ENCODE data around the gene MDM2.
"Not testable (repeated sequence)": the region's sequence is repeated elsewhere in the genome, so short reads cannot be mapped to it uniquely, and the experiment has no call there.

Gene MDM2

GRCh38 chr12:68819481-68819880 is 11.5 kb downstream of the MDM2 start:
- H3K4me3 ChIP-seq (ENCODE audit: low read length): not testable (repeated sequence)

DNA sequence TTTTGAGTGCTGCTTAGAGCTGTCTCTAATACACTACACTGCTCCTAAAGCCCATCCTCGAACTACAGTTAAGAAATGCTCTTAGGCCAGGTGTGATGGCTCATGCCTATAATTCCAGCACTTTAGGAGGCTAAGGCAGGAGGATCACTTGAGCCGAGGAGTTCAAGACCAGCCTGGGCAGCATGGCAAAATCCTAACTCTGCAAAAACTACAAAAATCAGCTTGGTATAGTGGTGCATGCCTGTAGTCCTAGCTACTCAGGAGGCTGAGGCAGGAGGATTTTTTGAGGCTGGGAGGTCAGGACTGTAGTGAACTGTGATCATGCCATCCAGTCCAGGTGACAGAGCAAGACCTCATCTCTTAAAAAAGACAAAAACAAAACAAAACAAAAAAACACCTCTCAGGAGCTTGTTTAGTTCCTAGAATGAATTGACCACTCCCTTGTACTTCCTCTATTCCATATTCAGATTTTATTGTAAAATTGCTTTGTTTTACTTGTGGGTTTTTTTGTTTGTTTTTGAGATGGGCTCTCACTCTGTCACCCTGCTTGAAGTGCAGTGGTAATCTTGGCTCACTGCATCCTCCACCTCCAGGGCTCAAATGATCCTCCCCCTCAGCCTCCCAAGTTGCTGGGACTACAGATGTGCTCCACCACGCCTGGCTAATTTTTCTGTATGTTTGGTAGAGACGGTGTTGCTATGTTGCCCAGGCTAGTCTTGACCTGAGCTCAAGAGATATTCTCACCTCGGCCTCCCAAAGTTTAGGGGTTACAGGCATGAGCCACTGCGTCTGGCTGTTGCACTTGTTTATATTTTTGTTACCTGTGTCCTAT is 13.6 kb downstream of the MDM2 start:
- H3K4me3 ChIP-seq (ENCODE audit: low read length): no peak overlapping the region
- no peak for DNase-seq (ENCODE audit: low read depth, low spot score)

More at GRCh38 chr12:68819481-68819880, 11.5 kb downstream of the MDM2 start:
- DNase-seq (ENCODE audit: low read depth, low spot score): not testable (repeated sequence)

- DNase-seq (ENCODE audit: low read depth, low spot score): no peak
Observed at GRCh38 chr12:68823696-68824095, 15.7 kb downstream of the MDM2 start.

GRCh38 chr12:68824131-68824530 is 16.2 kb downstream of the MDM2 start:
- no peak for DNase-seq (ENCODE audit: low read depth, low spot score)
- no peak overlapping the region for H3K4me3 ChIP-seq (ENCODE audit: low read length)

More at GRCh38 chr12:68823696-68824095, 15.7 kb downstream of the MDM2 start:
- H3K4me3 ChIP-seq (ENCODE audit: low read length): no peak overlapping the region

- no peak for DNase-seq (ENCODE audit: low read depth, low spot score)
- H3K4me3 ChIP-seq (ENCODE audit: low read length): no peak overlapping the region
Observed at GRCh38 chr12:68824597-68825250, 16.7 kb downstream of the MDM2 start.

- H3K4me3 ChIP-seq (ENCODE audit: low read length): no peak overlapping the region
- no peak for DNase-seq (ENCODE audit: low read depth, low spot score)
Observed at GRCh38 chr12:68825569-68826217, 17.7 kb downstream of the MDM2 start.

- H3K4me3 ChIP-seq (ENCODE audit: low read length): no peak overlapping the region
- no peak for DNase-seq (ENCODE audit: low read depth, low spot score)
Observed at GRCh38 chr12:68827895-68828671, 20.1 kb downstream of the MDM2 start.

- DNase-seq (ENCODE audit: low read depth, low spot score): no peak
- H3K4me3 ChIP-seq (ENCODE audit: low read length): no peak overlapping the region
Observed at GRCh38 chr12:68828672-68829068, 20.7 kb downstream of the MDM2 start.

- no peak for DNase-seq (ENCODE audit: low read depth, low spot score)
Observed at GRCh38 chr12:68831272-68831671, 23.3 kb downstream of the MDM2 start.

DNA sequence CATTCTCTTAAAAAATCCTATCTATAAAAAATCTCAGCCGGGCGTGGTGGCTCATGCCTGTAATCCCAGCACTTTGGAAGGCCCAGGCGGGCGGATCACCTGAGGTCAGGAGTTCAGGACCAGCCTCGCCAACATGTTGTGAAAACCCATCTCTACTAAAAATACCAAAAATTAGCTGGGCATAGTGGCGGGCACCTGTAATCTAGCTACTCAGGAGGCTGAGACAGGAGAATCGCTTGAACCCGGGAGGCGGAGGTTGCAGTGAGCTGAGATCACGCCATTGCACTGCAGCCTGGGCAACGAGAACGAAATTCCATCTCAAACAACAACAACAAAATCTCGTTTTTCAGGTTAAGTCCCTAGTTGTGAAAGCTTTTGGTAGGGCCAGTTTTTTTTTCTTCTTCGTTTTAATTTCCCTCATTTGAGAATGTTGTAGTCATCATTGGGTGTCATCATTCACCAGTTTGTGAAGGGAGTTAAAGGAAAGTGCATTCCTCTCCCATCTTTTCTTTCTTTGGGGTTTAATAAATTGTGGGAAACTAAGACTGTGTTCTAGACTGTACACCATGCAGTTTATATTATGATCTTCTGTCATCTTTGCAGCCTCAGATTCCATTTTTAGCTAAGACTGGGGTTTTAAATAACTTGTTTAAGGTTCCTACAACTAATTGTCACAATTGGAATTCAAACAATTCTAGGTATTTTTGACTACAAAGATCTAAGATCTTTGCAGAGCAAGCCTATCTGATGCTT is 23.9 kb downstream of the MDM2 start:
- no peak overlapping the region for H3K4me3 ChIP-seq (ENCODE audit: low read length)
- DNase-seq (ENCODE audit: low read depth, low spot score): no peak

More at GRCh38 chr12:68831272-68831671, 23.3 kb downstream of the MDM2 start:
- H3K4me3 ChIP-seq (ENCODE audit: low read length): no peak overlapping the region

DNA sequence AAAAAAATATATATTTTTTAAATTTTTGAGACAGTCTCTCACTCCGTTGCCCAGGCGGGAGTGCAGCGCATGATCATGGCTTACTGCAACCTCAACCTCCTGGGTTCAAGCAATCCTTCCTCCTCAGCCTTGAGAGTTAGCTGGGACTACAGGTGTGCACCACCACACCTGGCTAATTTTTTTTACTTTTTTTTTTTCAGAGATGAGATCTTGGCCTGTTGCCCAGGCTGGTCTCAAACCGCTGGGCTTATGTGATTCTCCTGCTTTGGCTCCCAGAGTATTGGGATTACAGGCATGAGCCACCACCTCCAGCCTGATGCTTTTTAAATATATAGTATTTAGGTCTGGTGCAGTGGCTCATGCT is 24.5 kb downstream of the MDM2 start:
- no peak for DNase-seq (ENCODE audit: low read depth, low spot score)
- no peak overlapping the region for H3K4me3 ChIP-seq (ENCODE audit: low read length)

DNA sequence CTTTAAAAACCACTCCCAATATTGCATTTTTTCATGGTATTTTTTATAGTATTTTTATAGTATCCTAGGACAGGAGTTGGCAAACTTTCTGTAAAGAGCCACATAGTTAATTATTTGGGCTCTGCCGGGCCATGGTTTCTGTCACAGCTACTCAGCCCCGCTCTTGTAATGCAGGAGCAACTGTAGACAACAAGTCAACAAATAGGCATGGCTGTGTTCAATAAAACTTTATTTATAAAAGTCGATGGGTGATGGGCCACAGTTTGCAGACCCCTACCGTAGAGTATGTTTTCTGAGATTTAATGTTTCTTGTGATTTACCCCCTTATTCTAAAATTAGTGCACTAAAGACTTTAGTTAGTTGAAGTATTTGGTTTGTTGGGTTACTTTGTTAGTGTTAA is 25.5 kb downstream of the MDM2 start:
- DNase-seq (ENCODE audit: low read depth, low spot score): no peak

GRCh38 chr12:68835333-68835908 is 27.4 kb downstream of the MDM2 start:
- no peak for DNase-seq (ENCODE audit: low read depth, low spot score)
- no peak overlapping the region for H3K4me3 ChIP-seq (ENCODE audit: low read length)

More for the DNA sequence above, 25.5 kb downstream of the MDM2 start:
- H3K4me3 ChIP-seq (ENCODE audit: low read length): no peak overlapping the region

DNA sequence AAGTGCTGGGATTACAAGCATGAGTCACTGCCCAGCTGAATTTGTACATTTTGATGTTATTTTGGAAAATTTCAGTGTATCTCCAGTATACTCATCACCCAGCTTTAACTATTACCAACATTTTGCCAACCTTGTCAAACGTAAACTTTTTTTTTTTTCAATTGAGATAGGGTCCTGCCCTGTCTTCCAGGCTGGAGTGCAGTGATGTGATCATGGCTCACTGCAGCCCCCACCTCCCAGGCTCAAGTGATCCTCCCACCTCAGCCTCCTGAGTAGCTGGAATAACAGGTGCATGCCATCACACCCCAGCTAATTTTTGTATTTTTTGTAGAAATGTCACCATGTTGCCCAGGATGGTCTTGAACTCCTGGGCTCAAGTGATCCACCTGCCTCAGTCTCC is 29.2 kb downstream of the MDM2 start:
- H3K4me3 ChIP-seq (ENCODE audit: low read length): no peak overlapping the region
- DNase-seq (ENCODE audit: low read depth, low spot score): no peak

GRCh38 chr12:68838046-68838886 is 30.3 kb downstream of the MDM2 start:
- no peak for DNase-seq (ENCODE audit: low read depth, low spot score)
- H3K4me3 ChIP-seq (ENCODE audit: low read length): no peak overlapping the region

DNA sequence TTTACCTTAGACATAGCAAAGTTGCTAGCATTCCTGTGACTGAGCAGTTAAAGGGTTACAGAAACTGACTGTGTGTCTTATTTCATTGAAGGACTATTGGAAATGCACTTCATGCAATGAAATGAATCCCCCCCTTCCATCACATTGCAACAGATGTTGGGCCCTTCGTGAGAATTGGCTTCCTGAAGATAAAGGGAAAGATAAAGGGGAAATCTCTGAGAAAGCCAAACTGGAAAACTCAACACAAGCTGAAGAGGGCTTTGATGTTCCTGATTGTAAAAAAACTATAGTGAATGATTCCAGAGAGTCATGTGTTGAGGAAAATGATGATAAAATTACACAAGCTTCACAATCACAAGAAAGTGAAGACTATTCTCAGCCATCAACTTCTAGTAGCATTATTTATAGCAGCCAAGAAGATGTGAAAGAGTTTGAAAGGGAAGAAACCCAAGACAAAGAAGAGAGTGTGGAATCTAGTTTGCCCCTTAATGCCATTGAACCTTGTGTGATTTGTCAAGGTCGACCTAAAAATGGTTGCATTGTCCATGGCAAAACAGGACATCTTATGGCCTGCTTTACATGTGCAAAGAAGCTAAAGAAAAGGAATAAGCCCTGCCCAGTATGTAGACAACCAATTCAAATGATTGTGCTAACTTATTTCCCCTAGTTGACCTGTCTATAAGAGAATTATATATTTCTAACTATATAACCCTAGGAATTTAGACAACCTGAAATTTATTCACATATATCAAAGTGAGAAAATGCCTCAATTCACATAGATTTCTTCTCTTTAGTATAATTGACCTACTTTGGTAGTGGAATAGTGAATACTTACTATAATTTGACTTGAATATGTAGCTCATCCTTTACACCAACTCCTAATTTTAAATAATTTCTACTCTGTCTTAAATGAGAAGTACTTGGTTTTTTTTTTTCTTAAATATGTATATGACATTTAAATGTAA is 31.5 kb downstream of the MDM2 start:
- no peak overlapping the region for H3K4me3 ChIP-seq (ENCODE audit: low read length)
- no peak for DNase-seq (ENCODE audit: low read depth, low spot score)

Measured in Jurkat, Clone E6-1 (cell line).